Common myeloid progenitor, CD34-positive (primary cell): ENCODE results near the gene C1orf74.

ENCODE experiments used
- CTCF ChIA-PET: fragments of 350-600 bp; sonication (Branson Sonifier 250); formaldehyde crosslinking; loops from one replicate; lab custom pipeline; 2021; ENCODE audit warnings: antibody characterized with exemption; lab: Charles Lee
- POLR2A ChIA-PET: fragments of 350-600 bp; sonication (Branson Sonifier 250); formaldehyde crosslinking; loops from one replicate; lab custom pipeline; 2021; ENCODE audit warnings: antibody characterized with exemption; lab: Charles Lee
- DNase-seq, 3 donors: peaks; one replicate each; pipeline versions ENCODE4 v3.0.0 to v3.0.0-alpha.2; 2013
- H3K27ac ChIP-seq, 2 experiments: 1 replicate in 1 of 2; 2 replicates in 1 of 2; pipeline ENCODE4 v1.7.0; 2013; ENCODE audit warnings: inconsistent platforms in 2 of 2, low read length in 2 of 2, mild to moderate bottlenecking in 2 of 2, low read depth in 1 of 2, moderate library complexity in 1 of 2; ENCODE audit not compliant: severe bottlenecking in 2 of 2, insufficient read depth in 1 of 2, poor library complexity in 1 of 2
- H3K27me3 ChIP-seq, 5 experiments: replicated peaks in 2 of 5; 1 replicate in 3 of 5; 2 replicates in 2 of 5; pipeline versions ENCODE4 v1.6.1 to v1.7.0; 2013; ENCODE audit warnings: low read length in 4 of 5, mild to moderate bottlenecking in 2 of 5, moderate library complexity in 2 of 5, inconsistent platforms in 1 of 5; ENCODE audit not compliant: insufficient read depth in 5 of 5, control insufficient read depth in 4 of 5
- H3K36me3 ChIP-seq, 4 experiments: 1 replicate in 2 of 4; 2 replicates in 2 of 4; pipeline versions ENCODE4 v1.6.1 to v1.7.0; 2013; ENCODE audit warnings: low read length in 3 of 4, control low read depth in 1 of 4, mild to moderate bottlenecking in 1 of 4; ENCODE audit not compliant: control insufficient read depth in 4 of 4, insufficient read depth in 4 of 4
- H3K4me1 ChIP-seq, 4 experiments: 1 replicate in 3 of 4; 2 replicates in 1 of 4; pipeline versions ENCODE4 v1.6.1 to v1.7.1; 2013; ENCODE audit warnings: low read length in 3 of 4, mild to moderate bottlenecking in 3 of 4, control low read depth in 1 of 4, inconsistent platforms in 1 of 4, moderate library complexity in 1 of 4; ENCODE audit not compliant: control insufficient read depth in 4 of 4, insufficient read depth in 4 of 4; ENCODE audit errors: control extremely low read depth in 1 of 4
- H3K4me3 ChIP-seq, 7 experiments: 1 replicate in 4 of 7; 2 replicates in 3 of 7; pipeline versions ENCODE4 v1.5.1 to v1.7.0; 2013; ENCODE audit warnings: mild to moderate bottlenecking in 7 of 7, low read length in 6 of 7, moderate library complexity in 6 of 7, inconsistent platforms in 2 of 7, low read depth in 2 of 7, control low read depth in 1 of 7; ENCODE audit not compliant: insufficient read depth in 4 of 7, control insufficient read depth in 1 of 7; ENCODE audit errors: extremely low read depth in 1 of 7
- H3K9me3 ChIP-seq, 5 experiments: 1 replicate in 4 of 5; 2 replicates in 1 of 5; pipeline versions ENCODE4 v1.6.1 to v1.7.1; 2013; ENCODE audit warnings: low read length in 4 of 5, mild to moderate bottlenecking in 2 of 5, inconsistent platforms in 1 of 5, low read depth in 1 of 5, moderate library complexity in 1 of 5; ENCODE audit not compliant: control insufficient read depth in 4 of 5, insufficient read depth in 2 of 5; ENCODE audit errors: control extremely low read depth in 1 of 5
- WGBS: methylation state at CpG from one replicate; pipeline ENCODE4 v1.1.5; 2013; ENCODE audit not compliant: insufficient coverage; 5-methylcytosine and 5-hydroxymethylcytosine counted together

C1orf74 gene

GRCh38 chr1:209815931-209816341 is 31.6 kb upstream of the C1orf74 start:
- peaks cover 0 to 6% (median 3%) of the 10 kb centered on the region in 5 experiments for H3K27me3 ChIP-seq
- POLR2A ChIA-PET: no interaction called here
- no peak overlapping the region for H3K27ac ChIP-seq
- H3K36me3 ChIP-seq: no peaks in the 10 kb centered on the region
- no peaks in the 10 kb centered on the region for H3K4me1 ChIP-seq
- no peak for DNase-seq
- H3K9me3 ChIP-seq: no peaks in the 10 kb centered on the region
- no peak overlapping the region for H3K4me3 ChIP-seq
- CTCF ChIA-PET: interaction anchor here (0.6 to 12.7 kb wide), 6 partner anchors 7 to 1226 kb away, joined by 3 to 106 read pairs (median 3); partner anchors contain the start of gene UTP25
- 90% methylated on average over 6 of the region's 6 CpGs for WGBS

GRCh38 chr1:209815490-209815889 is 31.1 kb upstream of the C1orf74 start:
- Histone ChIP-seq H3K27me3 (peaks cover 0 to 6% (median 2%) of the 10 kb centered on the region in 5 experiments), H3K27ac (no peak overlapping the region)
- CTCF ChIA-PET: interaction anchor here (0.6 to 12.7 kb wide), 6 partner anchors 7 to 1227 kb away, joined by 3 to 106 read pairs (median 3); partner anchors contain the start of gene UTP25

GRCh38 chr1:209813902-209814301 is 29.5 kb upstream of the C1orf74 start:
- no peaks in the 10 kb centered on the region for H3K36me3 ChIP-seq
- no peaks in the 10 kb centered on the region for H3K4me1 ChIP-seq
- 57% methylated on average over 1 of the region's 4 CpGs for WGBS
- no peak for DNase-seq
- no peak overlapping the region for H3K4me3 ChIP-seq
- H3K27ac ChIP-seq: no peak overlapping the region
- POLR2A ChIA-PET: no interaction called here
- CTCF ChIA-PET: interaction anchor here (1.3 to 12.7 kb wide), 2 partner anchors 9 to 41 kb away, joined by 3 to 106 read pairs; partner anchors contain the start of gene UTP25
- H3K27me3 ChIP-seq: peaks cover 0 to 5% (median under 1%) of the 10 kb centered on the region in 5 experiments
- no peaks in the 10 kb centered on the region for H3K9me3 ChIP-seq

More at GRCh38 chr1:209815490-209815889, 31.1 kb upstream of the C1orf74 start:
- H3K9me3 ChIP-seq: no peaks in the 10 kb centered on the region
- WGBS: 94% methylated on average over 3 of the region's 3 CpGs
- H3K4me1 ChIP-seq: no peaks in the 10 kb centered on the region
- DNase-seq: no peak
- H3K4me3 ChIP-seq: no peak overlapping the region
- no peaks in the 10 kb centered on the region for H3K36me3 ChIP-seq
- POLR2A ChIA-PET: no interaction called here

GRCh38 chr1:209810783-209811182 is 26.4 kb upstream of the C1orf74 start:
- no peak overlapping the region for H3K27ac ChIP-seq
- CTCF ChIA-PET: interaction anchor here (0.6 to 12.7 kb wide), 2 partner anchors 12 to 462 kb away, joined by 4 to 106 read pairs; partner anchors contain the start of gene UTP25

GRCh38 chr1:209809611-209810010 is 25.3 kb upstream of the C1orf74 start:
- no peak for DNase-seq
- POLR2A ChIA-PET: no interaction called here
- H3K36me3 ChIP-seq: no peaks in the 10 kb centered on the region
- peaks cover 0 to 10% (median 0%) of the 10 kb centered on the region in 5 experiments for H3K27me3 ChIP-seq
- no peak overlapping the region for H3K4me3 ChIP-seq
- WGBS: 90% methylated on average over 2 of the region's 4 CpGs
- CTCF ChIA-PET: interaction anchor here (12.7 kb wide), 1 partner anchor 13 kb away, joined by 106 read pairs; the partner anchor contains the start of gene UTP25
- H3K9me3 ChIP-seq: no peaks in the 10 kb centered on the region
- H3K27ac ChIP-seq: no peak overlapping the region
- peaks cover 0 to 12% (median 5%) of the 10 kb centered on the region in 4 experiments for H3K4me1 ChIP-seq

More at GRCh38 chr1:209810783-209811182, 26.4 kb upstream of the C1orf74 start:
- Histone ChIP-seq H3K4me3 (no peak overlapping the region), H3K9me3 (no peaks in the 10 kb centered on the region), H3K27me3 (no peaks in the 10 kb centered on the region), H3K4me1 (peaks cover 0 to 7% (median 3%) of the 10 kb centered on the region in 4 experiments), H3K36me3 (no peaks in the 10 kb centered on the region)
- POLR2A ChIA-PET: no interaction called here
- no peak for DNase-seq
- WGBS: 94% methylated on average over 3 of the region's 5 CpGs

- ChIA-PET POLR2A (no interaction called here), CTCF (interaction anchor here (0.9 to 12.7 kb wide), 3 partner anchors 15 to 121 kb away, joined by 3 to 106 read pairs (median 3); partner anchors contain the start of gene UTP25)
- no peak overlapping the region for H3K27ac ChIP-seq
Measured at GRCh38 chr1:209808059-209808581, 23.8 kb upstream of the C1orf74 start.

GRCh38 chr1:209807509-209807908 is 23.1 kb upstream of the C1orf74 start:
- no peak overlapping the region for H3K27ac ChIP-seq
- H3K4me1 ChIP-seq: peaks cover 0 to 12% (median 5%) of the 10 kb centered on the region in 4 experiments
- no peaks in the 10 kb centered on the region for H3K9me3 ChIP-seq
- WGBS: 100% methylated on average over 1 of the region's 4 CpGs
- peaks cover 0 to 14% (median 0%) of the 10 kb centered on the region in 5 experiments for H3K27me3 ChIP-seq
- POLR2A ChIA-PET: no interaction called here
- CTCF ChIA-PET: interaction anchor here (1.2 to 12.7 kb wide), 2 partner anchors 15 to 20 kb away, joined by 3 to 106 read pairs; partner anchors contain the start of gene UTP25
- no peak overlapping the region for H3K4me3 ChIP-seq
- DNase-seq: no peak
- no peaks in the 10 kb centered on the region for H3K36me3 ChIP-seq

More at GRCh38 chr1:209808059-209808581, 23.8 kb upstream of the C1orf74 start:
- H3K9me3 ChIP-seq: no peaks in the 10 kb centered on the region
- no peak overlapping the region for H3K4me3 ChIP-seq
- no peak for DNase-seq
- H3K4me1 ChIP-seq: peaks cover 0 to 12% (median 5%) of the 10 kb centered on the region in 4 experiments
- H3K36me3 ChIP-seq: no peaks in the 10 kb centered on the region
- H3K27me3 ChIP-seq: peaks cover 0 to 14% (median 0%) of the 10 kb centered on the region in 5 experiments
